ENCODE data around the gene GPR37L1.

The GPR37L1 gene

GRCh38 chr1:202171292-202172014 is 48.7 kb downstream of the GPR37L1 start:
- H3K27ac ChIP-seq (ENCODE audit: low read depth, low read length): no peak overlapping the region
- H3K4me1 ChIP-seq (ENCODE audit: control insufficient read depth, low read length): no peaks in the 10 kb centered on the region
- no peaks in the 10 kb centered on the region for H3F3A ChIP-seq (ENCODE audit: control insufficient read depth, insufficient read depth)
- H3K9me3 ChIP-seq (ENCODE audit: control insufficient read depth, insufficient read depth, low read length): no peaks in the 10 kb centered on the region
- no peak for TF ChIP-seq CTCF (IDR thresholded peaks at IDR 0.05; ENCODE audit: low read depth, low read length, poor library complexity, severe bottlenecking)
- TF ChIP-seq EZH2phosphoT487 (IDR thresholded peaks at IDR 0.05; ENCODE audit: borderline replicate concordance, low read length): no peak
- no peaks in the 10 kb centered on the region for H3K9me2 ChIP-seq (replicated peaks; ENCODE audit: control insufficient read depth, low read length)
- H3K36me3 ChIP-seq (ENCODE audit: control insufficient read depth, low read length): no peaks in the 10 kb centered on the region
- no peaks in the 10 kb centered on the region for H4K20me1 ChIP-seq (ENCODE audit: control insufficient read depth, insufficient read depth, low read depth, low read length)
- no peak overlapping the region for H3K4me2 ChIP-seq (ENCODE audit: low read length)
- H3K4me3 ChIP-seq (ENCODE audit: low read length): no peak overlapping the region
- H3K27me3 ChIP-seq (ENCODE audit: control insufficient read depth, low read length): no peaks in the 10 kb centered on the region
- no peaks in the 10 kb centered on the region for H3K79me2 ChIP-seq (ENCODE audit: control insufficient read depth, low read length)

- Histone ChIP-seq H3K9me3 (ENCODE audit: control insufficient read depth, insufficient read depth, low read length) (no peaks in the 10 kb centered on the region), H3F3A (ENCODE audit: control insufficient read depth, insufficient read depth) (no peaks in the 10 kb centered on the region), H3K36me3 (ENCODE audit: control insufficient read depth, low read length) (no peaks in the 10 kb centered on the region), H3K4me2 (ENCODE audit: low read length) (no peak overlapping the region), H4K20me1 (ENCODE audit: control insufficient read depth, insufficient read depth, low read depth, low read length) (no peaks in the 10 kb centered on the region), H3K79me2 (ENCODE audit: control insufficient read depth, low read length) (no peaks in the 10 kb centered on the region), H3K27me3 (ENCODE audit: control insufficient read depth, low read length) (no peaks in the 10 kb centered on the region), H3K4me1 (ENCODE audit: control insufficient read depth, low read length) (no peaks in the 10 kb centered on the region), H3K4me3 (ENCODE audit: low read length) (no peak overlapping the region), H3K9me2 (replicated peaks; ENCODE audit: control insufficient read depth, low read length) (no peaks in the 10 kb centered on the region), H3K27ac (ENCODE audit: low read depth, low read length) (no peak overlapping the region)
- no peak for TF ChIP-seq EZH2phosphoT487 (IDR thresholded peaks at IDR 0.05; ENCODE audit: borderline replicate concordance, low read length)
- no peak for TF ChIP-seq CTCF (IDR thresholded peaks at IDR 0.05; ENCODE audit: low read depth, low read length, poor library complexity, severe bottlenecking)
These were observed 49.3 kb downstream of the GPR37L1 start for GRCh38 chr1:202172015-202172355.

DNA sequence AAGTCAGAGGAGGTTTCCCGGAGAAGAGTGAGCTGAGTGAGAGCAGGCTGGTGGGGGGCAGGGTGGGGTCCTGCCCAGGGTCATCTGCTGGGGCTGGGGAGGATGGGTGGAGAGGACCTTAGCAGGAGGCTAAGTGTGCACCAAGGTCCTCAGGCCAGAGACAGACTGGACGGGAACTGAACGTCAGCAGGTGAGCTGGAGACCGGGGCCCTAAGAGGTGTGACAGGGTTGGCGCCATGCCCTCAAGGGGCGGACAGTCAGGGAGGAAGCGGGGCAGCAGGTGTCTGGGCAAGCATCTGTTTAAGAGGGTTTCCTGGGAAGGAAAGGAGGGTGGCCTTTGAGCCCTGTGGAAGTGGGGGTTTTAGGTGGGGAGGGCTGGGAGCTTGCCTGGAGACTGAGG is 51.3 kb downstream of the GPR37L1 start:
- Histone ChIP-seq H3F3A (ENCODE audit: control insufficient read depth, insufficient read depth) (no peaks in the 10 kb centered on the region), H3K27ac (ENCODE audit: low read depth, low read length) (no peak overlapping the region), H3K9me2 (replicated peaks; ENCODE audit: control insufficient read depth, low read length) (no peaks in the 10 kb centered on the region), H3K27me3 (ENCODE audit: control insufficient read depth, low read length) (no peaks in the 10 kb centered on the region), H3K4me1 (ENCODE audit: control insufficient read depth, low read length) (no peaks in the 10 kb centered on the region), H4K20me1 (ENCODE audit: control insufficient read depth, insufficient read depth, low read depth, low read length) (no peaks in the 10 kb centered on the region), H3K36me3 (ENCODE audit: control insufficient read depth, low read length) (no peaks in the 10 kb centered on the region), H3K4me2 (ENCODE audit: low read length) (no peak overlapping the region), H3K9me3 (ENCODE audit: control insufficient read depth, insufficient read depth, low read length) (no peaks in the 10 kb centered on the region), H3K79me2 (ENCODE audit: control insufficient read depth, low read length) (no peaks in the 10 kb centered on the region), H3K4me3 (ENCODE audit: low read length) (no peak overlapping the region)
- TF ChIP-seq EZH2phosphoT487 (IDR thresholded peaks at IDR 0.05; ENCODE audit: borderline replicate concordance, low read length): no peak
- TF ChIP-seq CTCF (IDR thresholded peaks at IDR 0.05; ENCODE audit: low read depth, low read length, poor library complexity, severe bottlenecking): no peak

Data from DOHH2 (cell line).